BJ (cell line): ENCODE data around the gene CD7. TPM values are rescaled to one million over a fixed set of nuclear protein-coding genes. Genes with fewer than 3 reads are reported as not detected.

ENCODE experiments used
- CTCF ChIA-PET: fragments of 350-600 bp; formaldehyde crosslinking; extraction: SDS; loops from one replicate; lab custom pipeline; 2021; ENCODE audit warnings: antibody characterized with exemption, inconsistent platforms; lab: Yijun Ruan, JAX
- POLR2A ChIA-PET: fragments of 300-600 bp; sonication (Branson Sonifier 250); formaldehyde crosslinking; extraction: SDS; loops from one replicate; lab custom pipeline; 2021; ENCODE audit warnings: antibody characterized with exemption; lab: Charles Lee
- DNase-seq: peaks from one replicate; pipeline ENCODE4 v3.0.0-alpha.2; 2011; ENCODE audit warnings: low read depth
- H3K27me3 ChIP-seq: 2 replicates; pipeline ENCODE4 v1.6.0; 2011; ENCODE audit warnings: low read length; ENCODE audit not compliant: control insufficient read depth, insufficient read depth
- H3K36me3 ChIP-seq: 2 replicates; pipeline ENCODE4 v1.5.1; 2011; ENCODE audit warnings: low read length; ENCODE audit not compliant: control insufficient read depth, insufficient read depth
- H3K4me3 ChIP-seq: 2 replicates; pipeline ENCODE4 v1.5.1; 2011; ENCODE audit warnings: low read depth, mild to moderate bottlenecking, control low read depth, low read length
- CTCF ChIP-seq: IDR thresholded peaks from 2 replicates; pipeline ENCODE4 v1.5.1; 2011; ENCODE audit warnings: low read depth, mild to moderate bottlenecking, control low read depth, inconsistent platforms, low read length, moderate library complexity; ENCODE audit not compliant: insufficient read depth
- polyA plus RNA-seq: library from polyadenylated mRNA; depleted of rRNA; stranded (reverse); fragments of >200 nt; gene quantifications from 2 replicates; pipeline ENCODE4 v1.2.3, GENCODE V29; 2011

Gene CD7
- polyA plus RNA-seq, 1 experiment: 0.22 TPM

GRCh38 chr17:82291582-82292250 is 25.7 kb downstream of the CD7 start:
- H3K36me3 ChIP-seq: no peaks in the 10 kb centered on the region
- H3K4me3 ChIP-seq: peak overlapping the region; percentile 93
- DNase-seq: no peak
- CTCF ChIA-PET: interaction anchor here (1.0 to 1.3 kb wide), 2 partner anchors 10 to 18 kb away, joined by 3 read pairs; partner anchors contain the start of gene CSNK1D
- POLR2A ChIA-PET: no interaction called here
- TF ChIP-seq CTCF: no peak
- H3K27me3 ChIP-seq: no peaks in the 10 kb centered on the region

GRCh38 chr17:82287868-82288801 is 29.3 kb downstream of the CD7 start:
- no peak overlapping the region for H3K4me3 ChIP-seq
- POLR2A ChIA-PET: interaction anchor here (0.6 kb wide), 1 partner anchor 9 kb away, joined by 4 read pairs; no protein-coding TSS in a partner anchor
- TF ChIP-seq CTCF: no peak

GRCh38 chr17:82287013-82287867 is 30.2 kb downstream of the CD7 start:
- ChIA-PET POLR2A (no interaction called here), CTCF (no interaction called here)
- no peaks in the 10 kb centered on the region for H3K27me3 ChIP-seq
- no peaks in the 10 kb centered on the region for H3K36me3 ChIP-seq
- H3K4me3 ChIP-seq: no peak overlapping the region
- no peak for TF ChIP-seq CTCF
- DNase-seq: no peak

More at GRCh38 chr17:82287868-82288801, 29.3 kb downstream of the CD7 start:
- Histone ChIP-seq H3K36me3 (no peaks in the 10 kb centered on the region), H3K27me3 (no peaks in the 10 kb centered on the region)
- CTCF ChIA-PET: no interaction called here
- peak; percentile 75 for DNase-seq

- TF ChIP-seq CTCF: no peak
- Histone ChIP-seq H3K27me3 (no peaks in the 10 kb centered on the region), H3K36me3 (no peaks in the 10 kb centered on the region), H3K4me3 (no peak overlapping the region)
- POLR2A ChIA-PET: no interaction called here
- CTCF ChIA-PET: interaction anchor here (1.0 kb wide), 1 partner anchor 11 kb away, joined by 4 read pairs; no protein-coding TSS in a partner anchor
- DNase-seq: no peak
Observed at GRCh38 chr17:82285141-82285540, 32.3 kb downstream of the CD7 start.
